LNCAP (cell line): Measurements from ENCODE around the gene SORCS1.

ENCODE experiments used
- CTCF ChIP-seq: fragments of 450-650 bp; IDR thresholded peaks from 2 replicates; pipeline ENCODE4 v1.5.1; 2017; ENCODE audit warnings: mild to moderate bottlenecking

SORCS1 gene

GRCh38 chr10:106793617-106794016, 370.9 kb downstream of the SORCS1 start:
- no peak for TF ChIP-seq CTCF

- TF ChIP-seq CTCF: no peak
Measured at GRCh38 chr10:106789623-106790022, 374.9 kb downstream of the SORCS1 start.

GRCh38 chr10:106788982-106789381, 375.5 kb downstream of the SORCS1 start:
- TF ChIP-seq CTCF: no peak

GRCh38 chr10:106785528-106785927, 379.0 kb downstream of the SORCS1 start:
- no peak for TF ChIP-seq CTCF

- no peak for TF ChIP-seq CTCF
Measured at GRCh38 chr10:106780632-106781031, 383.9 kb downstream of the SORCS1 start.

- TF ChIP-seq CTCF: no peak
Measured at GRCh38 chr10:106777841-106778240, 386.7 kb downstream of the SORCS1 start.

- TF ChIP-seq CTCF: no peak
Measured at GRCh38 chr10:106775127-106775526, 389.4 kb downstream of the SORCS1 start.

GRCh38 chr10:106772957-106773356, 391.5 kb downstream of the SORCS1 start:
- no peak for TF ChIP-seq CTCF
